MM.1S (cell line): Measurements from ENCODE around the gene PSORS1C2.

Experiments
- DNase-seq: peaks from one replicate; pipeline ENCODE4 v3.0.0-alpha.2; 2015
- H2AFZ ChIP-seq: fragments of 300-600 bp; sonication (generic); 2 replicates; pipeline ENCODE4 v1.6.0; 2016; ENCODE audit warnings: antibody characterized with exemption, low read length
- H3F3A ChIP-seq: fragments of 300-600 bp; sonication (generic); 2 replicates; pipeline ENCODE4 v1.6.1; 2016; ENCODE audit warnings: mild to moderate bottlenecking, antibody characterized with exemption, low read length, moderate library complexity, mixed read lengths; ENCODE audit not compliant: insufficient read depth
- H3K27ac ChIP-seq: fragments of 300-600 bp; sonication (generic); 2 replicates; pipeline ENCODE4 v1.5.1; 2016; ENCODE audit warnings: mild to moderate bottlenecking, low read length
- H3K27me3 ChIP-seq: fragments of 300-600 bp; sonication (generic); replicated peaks from 2 replicates; pipeline ENCODE4 v1.6.0; 2016; ENCODE audit warnings: low read length; ENCODE audit not compliant: insufficient read depth
- H3K36me3 ChIP-seq: fragments of 300-600 bp; sonication (generic); replicated peaks from 2 replicates; pipeline ENCODE4 v1.6.1; 2016; ENCODE audit warnings: mild to moderate bottlenecking, low read length, mixed read lengths; ENCODE audit not compliant: insufficient read depth
- H3K4me1 ChIP-seq: fragments of 300-600 bp; sonication (generic); 2 replicates; pipeline ENCODE4 v1.6.1; 2016; ENCODE audit warnings: low read length, mixed read lengths
- H3K4me2 ChIP-seq: fragments of 300-600 bp; sonication (generic); 2 replicates; pipeline ENCODE4 v1.6.0; 2016; ENCODE audit warnings: low read depth, low read length
- H3K4me3 ChIP-seq: fragments of 300-600 bp; sonication (generic); 2 replicates; pipeline ENCODE4 v1.5.1; 2016; ENCODE audit warnings: low read length, mixed read lengths
- H3K79me2 ChIP-seq: fragments of 300-600 bp; sonication (generic); 2 replicates; pipeline ENCODE4 v1.6.1; 2016; ENCODE audit warnings: mixed run types, low read length, mixed read lengths
- H3K9ac ChIP-seq: fragments of 300-600 bp; sonication (generic); 2 replicates; pipeline ENCODE4 v1.6.1; 2016; ENCODE audit warnings: low read length, mixed read lengths
- H3K9me2 ChIP-seq: fragments of 300-600 bp; sonication (generic); replicated peaks from 2 replicates; pipeline ENCODE4 v1.6.1; 2016; ENCODE audit warnings: mild to moderate bottlenecking, low read length, mixed read lengths; ENCODE audit not compliant: insufficient read depth
- H3K9me3 ChIP-seq: fragments of 300-600 bp; sonication (generic); replicated peaks from 2 replicates; pipeline ENCODE4 v1.6.1; 2016; ENCODE audit warnings: mild to moderate bottlenecking, low read length, mixed read lengths; ENCODE audit not compliant: insufficient read depth
- H4K20me1 ChIP-seq: fragments of 300-600 bp; sonication (generic); 2 replicates; pipeline ENCODE4 v1.6.1; 2016; ENCODE audit warnings: mild to moderate bottlenecking, low read length, moderate library complexity, mixed read lengths; ENCODE audit not compliant: insufficient read depth
- CTCF ChIP-seq: fragments of 300-600 bp; sonication (generic); IDR thresholded peaks from 2 replicates; pipeline ENCODE4 v1.5.1; 2016; ENCODE audit warnings: antibody characterized with exemption, low read length, mixed read lengths
- EZH2 ChIP-seq: fragments of 300-600 bp; sonication (generic); optimal IDR thresholded peaks from 2 replicates; pipeline ENCODE3; 2017; ENCODE audit warnings: low read depth, mild to moderate bottlenecking, antibody characterized with exemption, low read length, mixed read lengths
- EZH2phosphoT487 ChIP-seq: fragments of 300-600 bp; sonication (generic); IDR thresholded peaks from 2 replicates; pipeline ENCODE4 v1.6.1; 2018; ENCODE audit warnings: antibody characterized with exemption, low read length

PSORS1C2 gene

DNA sequence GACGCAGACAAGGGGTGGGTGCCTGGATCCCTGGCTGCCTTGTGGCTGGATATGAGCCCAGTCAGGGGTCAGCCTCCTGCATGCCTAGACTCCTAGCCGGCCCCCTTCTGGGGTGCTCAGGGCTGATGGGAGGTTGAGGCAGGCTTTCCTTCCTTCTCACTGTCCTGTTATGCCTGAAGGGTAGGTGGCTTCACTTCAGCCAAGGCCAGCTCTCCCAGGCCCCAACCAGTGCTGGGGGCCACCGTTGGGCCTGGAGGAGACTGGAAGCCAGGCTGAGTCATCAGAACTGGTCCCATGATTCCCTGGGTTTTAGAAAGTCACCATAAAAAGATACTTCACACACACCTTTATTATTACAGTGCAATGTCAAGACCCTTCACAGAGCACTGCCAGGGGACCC is 34.5 kb upstream of the PSORS1C2 start:
- Histone ChIP-seq H3K36me3 (no peaks in the 10 kb centered on the region), H3K9me3 (no peaks in the 10 kb centered on the region), H3F3A (no peaks in the 10 kb centered on the region), H4K20me1 (no peaks in the 10 kb centered on the region), H2AFZ (no peak overlapping the region), H3K79me2 (no peaks in the 10 kb centered on the region), H3K4me1 (no peaks in the 10 kb centered on the region), H3K27ac (no peak overlapping the region), H3K9me2 (no peaks in the 10 kb centered on the region), H3K27me3 (no peaks in the 10 kb centered on the region), H3K9ac (no peak overlapping the region), H3K4me2 (no peak overlapping the region), H3K4me3 (no peak overlapping the region)
- no peak for DNase-seq
- TF ChIP-seq EZH2 (no peak), CTCF (no peak), EZH2phosphoT487 (no peak)

DNA sequence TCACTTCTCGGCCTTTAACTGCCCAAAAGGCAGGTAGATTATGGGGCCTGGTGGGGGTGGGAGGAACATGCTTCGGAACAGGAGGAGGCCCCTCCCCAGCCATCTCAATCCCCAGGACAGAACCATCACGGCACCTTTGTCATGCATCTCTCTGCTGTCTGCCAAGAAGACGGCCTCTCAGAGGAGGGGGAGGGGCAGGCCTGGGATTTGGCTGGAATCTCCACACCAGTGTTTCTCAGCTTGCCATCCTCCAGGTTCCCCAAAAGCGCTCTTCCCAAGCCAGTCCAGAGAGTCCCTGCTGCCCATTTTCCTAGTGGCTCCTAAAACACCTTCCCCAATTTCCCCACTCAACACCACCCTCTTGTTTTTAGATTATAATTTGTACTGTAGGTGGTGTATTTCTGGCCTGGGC is 34.1 kb upstream of the PSORS1C2 start:
- no peak for DNase-seq
- Histone ChIP-seq H3K9me3 (no peaks in the 10 kb centered on the region), H3K4me2 (no peak overlapping the region), H3K9ac (no peak overlapping the region), H4K20me1 (no peaks in the 10 kb centered on the region), H3K27ac (no peak overlapping the region), H2AFZ (no peak overlapping the region), H3K27me3 (no peaks in the 10 kb centered on the region), H3K9me2 (no peaks in the 10 kb centered on the region), H3K4me1 (no peaks in the 10 kb centered on the region), H3K4me3 (no peak overlapping the region), H3K79me2 (no peaks in the 10 kb centered on the region), H3K36me3 (no peaks in the 10 kb centered on the region), H3F3A (no peaks in the 10 kb centered on the region)
- TF ChIP-seq EZH2 (no peak), CTCF (no peak), EZH2phosphoT487 (no peak)

- H3K4me2 ChIP-seq, result no peak overlapping the region
- no peaks in the 10 kb centered on the region for H3K36me3 ChIP-seq
- no peaks in the 10 kb centered on the region for H4K20me1 ChIP-seq
- H3K4me3 ChIP-seq, result no peak overlapping the region
- no peak overlapping the region for H3K9ac ChIP-seq
- no peaks in the 10 kb centered on the region for H3K79me2 ChIP-seq
- H3K27ac ChIP-seq, result no peak overlapping the region
- H3K4me1 ChIP-seq, result no peaks in the 10 kb centered on the region
- H2AFZ ChIP-seq, result no peak overlapping the region
- H3K9me2 ChIP-seq, result no peaks in the 10 kb centered on the region
- TF ChIP-seq CTCF (no peak), EZH2 (no peak), EZH2phosphoT487 (no peak)
- no peaks in the 10 kb centered on the region for H3K9me3 ChIP-seq
- H3K27me3 ChIP-seq, result no peaks in the 10 kb centered on the region
- no peak for DNase-seq
- H3F3A ChIP-seq, result no peaks in the 10 kb centered on the region
Measured at GRCh38 chr6:31171931-31172905, 33.4 kb upstream of the PSORS1C2 start.
